Measurements from ENCODE around the gene PRXL2C.

DNA sequence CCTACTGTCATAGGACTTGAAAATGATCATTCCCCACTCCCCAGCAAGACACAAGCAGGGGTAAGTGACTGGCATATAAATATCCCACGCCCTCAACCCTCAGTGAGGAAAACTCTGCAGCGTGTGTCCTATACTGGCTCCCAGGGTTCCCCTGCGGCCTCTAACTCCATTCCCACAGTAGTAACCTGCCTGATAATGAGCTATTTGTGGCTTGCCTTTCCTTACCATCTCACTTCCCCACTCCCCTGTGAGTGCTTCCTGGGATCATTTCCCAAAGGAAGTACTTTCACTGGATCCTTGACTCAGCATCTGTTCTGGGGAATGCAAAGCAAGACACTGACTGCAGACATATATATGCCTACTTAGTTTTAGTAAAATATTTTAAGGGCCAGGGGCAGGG lies 49.8 kb downstream of the PRXL2C start:
- TF ChIP-seq, protein P1, sequence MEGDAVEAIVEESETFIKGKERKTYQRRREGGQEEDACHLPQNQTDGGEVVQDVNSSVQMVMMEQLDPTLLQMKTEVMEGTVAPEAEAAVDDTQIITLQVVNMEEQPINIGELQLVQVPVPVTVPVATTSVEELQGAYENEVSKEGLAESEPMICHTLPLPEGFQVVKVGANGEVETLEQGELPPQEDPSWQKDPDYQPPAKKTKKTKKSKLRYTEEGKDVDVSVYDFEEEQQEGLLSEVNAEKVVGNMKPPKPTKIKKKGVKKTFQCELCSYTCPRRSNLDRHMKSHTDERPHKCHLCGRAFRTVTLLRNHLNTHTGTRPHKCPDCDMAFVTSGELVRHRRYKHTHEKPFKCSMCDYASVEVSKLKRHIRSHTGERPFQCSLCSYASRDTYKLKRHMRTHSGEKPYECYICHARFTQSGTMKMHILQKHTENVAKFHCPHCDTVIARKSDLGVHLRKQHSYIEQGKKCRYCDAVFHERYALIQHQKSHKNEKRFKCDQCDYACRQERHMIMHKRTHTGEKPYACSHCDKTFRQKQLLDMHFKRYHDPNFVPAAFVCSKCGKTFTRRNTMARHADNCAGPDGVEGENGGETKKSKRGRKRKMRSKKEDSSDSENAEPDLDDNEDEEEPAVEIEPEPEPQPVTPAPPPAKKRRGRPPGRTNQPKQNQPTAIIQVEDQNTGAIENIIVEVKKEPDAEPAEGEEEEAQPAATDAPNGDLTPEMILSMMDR (conservative IDR thresholded peaks at IDR 0.05), result no peak
- no peak for TF ChIP-seq EZH2 (IDR thresholded peaks at IDR 0.05; ENCODE audit: low read depth)
